Thymus (tissue), 11 donors: ENCODE data around the gene WDFY3. TPM values are rescaled to one million over a fixed set of nuclear protein-coding genes. Genes with fewer than 3 reads are reported as not detected.

Experiments used
- DNase-seq, 9 donors: peaks; one replicate each; pipeline ENCODE4 v3.0.0-alpha.2; 2013; ENCODE audit warnings: low spot score in 9 of 9, low read depth in 6 of 9, missing footprints in 1 of 9
- H3K27ac ChIP-seq, 2 donors: one replicate each; pipeline ENCODE4 v1.5.1; 2013; ENCODE audit warnings: control low read depth in 1 of 2, low read depth in 1 of 2, low read length in 1 of 2, mild to moderate bottlenecking in 1 of 2, moderate library complexity in 1 of 2
- H3K27me3 ChIP-seq, 2 donors: one replicate each; pipeline ENCODE4 v1.5.1; 2013; ENCODE audit warnings: low read length in 1 of 2; ENCODE audit not compliant: control insufficient read depth in 2 of 2, insufficient read depth in 1 of 2
- H3K36me3 ChIP-seq, 2 donors: one replicate each; pipeline ENCODE4 v1.5.1; 2013; ENCODE audit warnings: low read length in 1 of 2, mild to moderate bottlenecking in 1 of 2, moderate library complexity in 1 of 2; ENCODE audit not compliant: control insufficient read depth in 2 of 2, insufficient read depth in 2 of 2
- H3K4me1 ChIP-seq, 2 donors: one replicate each; pipeline ENCODE4 v1.5.1; 2013; ENCODE audit warnings: low read length in 2 of 2; ENCODE audit not compliant: control insufficient read depth in 2 of 2, insufficient read depth in 2 of 2
- H3K4me3 ChIP-seq, 2 donors: one replicate each; pipeline ENCODE4 v1.5.1; 2013; ENCODE audit warnings: low read length in 2 of 2, control low read depth in 1 of 2, mild to moderate bottlenecking in 1 of 2
- H3K9me3 ChIP-seq, 2 donors: one replicate each; pipeline ENCODE4 v1.5.1; 2013; ENCODE audit warnings: low read length in 1 of 2, mild to moderate bottlenecking in 1 of 2; ENCODE audit not compliant: control insufficient read depth in 2 of 2, insufficient read depth in 1 of 2
- WGBS: extraction: QIAGEN DNeasy Blood & Tissue Kit; methylation state at CpG from one replicate; pipeline ENCODE4 v1.1.7; 2013; 5-methylcytosine and 5-hydroxymethylcytosine counted together
- polyA plus RNA-seq: library from polyadenylated mRNA; stranded (reverse); fragments of 200-250 nt; gene quantifications from one replicate; pipeline ENCODE4 v1.2.3, GENCODE V29; 2013
- total RNA-seq: library from RNA; stranded (reverse); fragments of 120-200 nt; gene quantifications from one replicate; pipeline ENCODE4 v1.2.4, GENCODE V29; 2013
- donor health status: healthy.

WDFY3 gene
- total and polyA plus RNA-seq, 2 donors: 4.8 to 8.3 TPM

DNA sequence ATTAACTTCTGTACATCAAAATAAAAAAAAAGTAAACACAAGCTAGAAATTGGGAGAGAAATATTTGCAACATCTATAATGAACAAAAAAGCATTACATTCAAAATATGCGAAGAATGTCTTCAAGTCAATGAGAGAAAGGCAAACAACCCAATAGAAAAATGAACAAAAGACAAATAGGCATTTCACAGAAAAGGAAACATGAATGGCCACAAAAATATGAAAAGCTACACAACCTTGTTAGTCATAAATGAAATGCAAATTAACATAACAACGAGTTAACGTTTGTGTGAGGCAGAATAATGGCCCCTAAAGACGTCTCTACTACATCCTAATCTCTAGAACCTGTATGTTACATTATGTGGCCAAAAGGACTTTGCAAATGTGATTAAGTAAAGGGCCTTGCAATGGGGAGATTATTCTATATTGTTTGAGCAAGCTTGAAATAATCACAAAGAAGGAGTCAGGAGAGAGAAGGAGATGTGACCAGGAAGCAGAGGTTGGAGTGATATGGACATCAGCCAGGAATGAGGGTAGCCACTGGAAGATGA lies 86.8 kb downstream of the WDFY3 start:
- Histone ChIP-seq H3K4me3 (no peak overlapping the region), H3K27ac (no peak overlapping the region), H3K9me3 (no peaks in the 10 kb centered on the region), H3K27me3 (no peaks in the 10 kb centered on the region), H3K4me1 (no peaks in the 10 kb centered on the region), H3K36me3 (no peaks in the 10 kb centered on the region)
- no peak for DNase-seq
- WGBS: 95% methylated on average over 4 of the region's 4 CpGs

DNA sequence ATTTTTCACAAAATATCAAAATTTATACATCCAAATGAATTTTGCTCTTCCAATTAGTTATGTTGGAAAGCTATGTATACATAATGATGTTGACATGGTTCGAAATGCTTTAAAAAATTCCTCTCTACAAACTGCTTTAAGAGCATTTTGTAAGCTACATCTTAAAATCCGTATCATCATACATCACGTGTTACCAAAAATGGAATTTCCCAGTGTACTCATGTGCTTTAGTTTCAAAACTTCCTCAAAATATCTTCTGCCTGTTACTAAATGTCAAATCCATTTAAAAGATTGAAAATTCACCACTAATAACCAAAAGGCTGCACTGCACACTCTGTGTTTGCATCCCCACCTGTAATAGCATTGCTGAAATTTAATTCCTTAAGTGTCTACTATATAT lies 87.9 kb downstream of the WDFY3 start:
- Histone ChIP-seq H3K27me3 (no peaks in the 10 kb centered on the region), H3K9me3 (no peaks in the 10 kb centered on the region), H3K4me3 (no peak overlapping the region), H3K27ac (no peak overlapping the region), H3K36me3 (no peaks in the 10 kb centered on the region), H3K4me1 (no peaks in the 10 kb centered on the region)
- WGBS: 90% methylated on average over 3 of the region's 3 CpGs
- no peak for DNase-seq

DNA sequence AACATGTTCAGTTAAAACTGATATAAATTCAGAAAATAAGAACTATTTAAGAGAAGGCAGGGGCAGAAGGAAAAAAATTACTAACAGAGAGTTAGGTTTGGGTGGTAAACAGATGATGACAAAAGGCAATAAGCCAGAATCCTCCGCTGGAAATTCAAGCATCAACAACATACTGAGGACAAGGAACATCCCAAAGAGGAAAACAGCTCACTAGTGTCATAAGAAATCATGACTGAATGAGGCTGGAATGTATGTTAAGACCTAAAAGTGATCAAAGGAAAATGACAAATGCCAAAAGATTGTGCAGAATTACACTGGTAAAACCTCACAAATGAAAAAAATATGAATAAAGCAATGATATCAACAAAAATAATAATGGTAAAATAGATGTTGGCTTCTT lies 88.4 kb downstream of the WDFY3 start:
- H3K4me1 ChIP-seq: no peaks in the 10 kb centered on the region
- no peak overlapping the region for H3K4me3 ChIP-seq
- no peaks in the 10 kb centered on the region for H3K9me3 ChIP-seq
- H3K27ac ChIP-seq: no peak overlapping the region
- 95% methylated on average over 1 of the region's 1 CpG for WGBS
- H3K27me3 ChIP-seq: no peaks in the 10 kb centered on the region
- no peaks in the 10 kb centered on the region for H3K36me3 ChIP-seq
- no peak for DNase-seq

DNA sequence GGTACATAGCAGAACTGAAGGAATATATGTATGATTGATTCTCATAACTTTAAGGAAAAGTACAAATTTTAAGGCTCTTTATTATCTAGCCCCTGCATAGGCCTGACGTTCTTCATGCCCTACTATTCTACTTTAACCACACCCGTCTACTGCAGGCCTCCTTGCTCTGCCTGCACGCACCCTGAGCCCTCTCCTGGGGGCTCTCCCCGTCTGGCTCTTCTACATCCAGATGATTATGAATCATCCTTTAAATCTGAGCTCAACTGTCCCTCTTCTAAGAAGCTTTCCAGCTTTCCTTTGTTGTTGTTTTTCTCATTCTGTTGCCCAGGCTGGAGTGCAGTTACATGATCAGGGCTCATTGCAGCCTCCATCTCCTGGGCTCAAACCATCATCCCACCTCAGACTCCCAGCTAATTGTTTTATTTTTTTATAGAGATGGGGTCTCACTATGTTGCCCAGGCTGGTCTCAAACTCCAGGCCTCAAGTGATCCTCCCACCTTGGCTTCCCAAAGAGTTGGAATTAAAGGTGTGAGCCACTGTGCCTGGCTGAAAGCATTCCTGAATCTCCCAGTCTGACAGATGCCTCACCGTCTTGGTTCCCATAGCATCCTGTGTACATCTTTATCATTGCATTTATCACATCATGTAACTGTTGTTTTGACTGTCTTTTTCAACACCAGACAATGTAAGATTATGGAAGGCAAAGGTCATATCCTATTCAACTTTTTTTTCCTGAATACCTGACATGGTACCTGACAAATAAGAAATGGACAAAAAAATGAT lies 89.2 kb downstream of the WDFY3 start:
- Histone ChIP-seq H3K36me3 (no peaks in the 10 kb centered on the region), H3K27ac (no peak overlapping the region), H3K4me3 (no peak overlapping the region), H3K9me3 (no peaks in the 10 kb centered on the region), H3K27me3 (no peaks in the 10 kb centered on the region), H3K4me1 (no peaks in the 10 kb centered on the region)
- DNase-seq: no peak
- WGBS: 91% methylated on average over 5 of the region's 5 CpGs

DNA sequence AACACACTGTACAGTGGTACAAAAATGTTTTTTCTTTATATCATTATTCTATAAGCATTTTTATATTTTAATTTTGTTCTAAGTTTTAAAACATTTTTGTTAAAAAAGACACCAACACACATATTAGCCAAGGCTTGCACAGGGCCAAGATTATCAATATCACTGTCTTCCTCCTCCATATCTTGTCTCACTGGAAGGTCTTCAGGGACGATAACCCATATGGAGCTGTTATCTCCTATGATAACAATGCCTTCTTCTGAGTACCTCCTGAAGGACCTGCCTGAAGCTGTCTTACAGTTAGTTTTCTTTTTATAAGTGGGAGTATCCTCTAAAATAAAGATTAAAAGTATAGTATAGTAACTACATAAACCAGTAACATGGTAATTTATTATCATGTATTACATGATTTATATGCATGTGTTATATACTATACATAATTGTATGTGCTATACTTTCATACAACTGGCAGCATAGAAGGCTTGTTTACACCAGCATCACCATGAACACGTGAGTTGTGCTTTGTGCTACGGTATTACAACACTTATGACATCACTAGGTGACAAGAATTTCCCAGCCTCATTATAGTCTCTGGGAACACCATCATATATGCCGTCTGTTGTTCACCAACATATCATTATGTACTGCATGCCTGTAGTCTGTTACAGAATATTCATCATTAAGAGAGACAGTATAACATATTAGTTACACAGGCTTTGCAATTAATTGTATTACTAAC lies 90.7 kb downstream of the WDFY3 start:
- WGBS: 96% methylated on average over 4 of the region's 4 CpGs
- no peak for DNase-seq

DNA sequence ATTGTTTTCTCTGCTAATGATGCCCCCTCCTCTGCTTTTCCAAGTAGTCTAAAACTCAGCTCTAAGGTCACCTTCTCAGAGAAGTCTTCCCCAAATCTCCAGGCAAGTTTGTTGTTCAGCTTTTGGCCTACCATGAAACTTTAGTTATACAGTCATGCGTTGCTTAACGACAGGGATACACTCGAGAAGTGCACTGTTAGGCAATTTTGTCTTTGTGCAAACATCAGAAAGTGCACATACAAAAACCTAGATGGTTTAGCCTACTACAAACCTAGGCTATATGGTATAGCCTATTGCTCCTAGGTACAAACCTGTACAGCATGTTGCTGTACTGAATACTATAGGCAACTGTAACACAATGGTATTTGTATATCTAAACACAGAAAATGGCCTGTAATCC lies 91.9 kb downstream of the WDFY3 start:
- Histone ChIP-seq H3K4me1 (no peaks in the 10 kb centered on the region), H3K4me3 (no peak overlapping the region), H3K27ac (no peak overlapping the region), H3K27me3 (no peaks in the 10 kb centered on the region), H3K36me3 (no peaks in the 10 kb centered on the region), H3K9me3 (no peaks in the 10 kb centered on the region)
- DNase-seq: no peak
- WGBS: 99% methylated on average over 3 of the region's 3 CpGs

More for the DNA sequence above, 90.7 kb downstream of the WDFY3 start:
- Histone ChIP-seq H3K4me1 (no peaks in the 10 kb centered on the region), H3K27me3 (no peaks in the 10 kb centered on the region), H3K9me3 (no peaks in the 10 kb centered on the region), H3K27ac (no peak overlapping the region), H3K4me3 (no peak overlapping the region), H3K36me3 (no peaks in the 10 kb centered on the region)

DNA sequence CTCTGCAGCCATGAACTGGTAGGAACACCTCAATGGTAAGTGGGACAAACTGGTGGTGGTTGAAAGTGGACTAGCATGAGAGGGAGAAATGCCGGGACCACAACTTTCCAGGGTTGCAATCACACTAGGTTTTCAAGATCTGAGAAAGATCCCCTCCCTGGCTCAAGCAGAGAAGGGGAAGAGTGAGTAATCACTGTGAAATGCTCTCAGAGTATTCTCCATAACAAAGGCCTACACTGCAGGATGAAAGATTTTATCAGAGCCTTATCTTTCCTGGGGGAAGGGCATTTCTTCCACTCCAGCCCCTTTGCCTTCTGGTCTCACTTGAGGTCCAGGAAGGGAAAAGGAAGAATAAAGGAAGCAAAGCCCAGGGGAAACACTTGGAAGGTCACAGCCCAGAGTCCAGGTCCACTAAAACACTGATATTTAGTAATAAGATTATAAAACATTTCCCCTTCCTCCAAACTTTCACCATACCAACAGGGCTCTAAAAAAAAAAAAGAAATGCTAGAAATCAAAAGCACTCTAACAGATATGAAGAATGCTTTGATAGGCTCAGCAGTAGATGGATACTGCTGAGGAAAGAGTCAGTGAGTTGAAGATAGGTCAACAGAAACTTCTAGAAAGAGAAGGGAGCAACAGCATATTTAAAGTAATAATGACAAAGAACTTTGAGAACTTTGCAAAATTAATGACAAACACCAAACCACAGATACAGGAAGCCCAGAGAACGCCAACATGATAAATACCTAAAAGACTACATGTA lies 95.9 kb downstream of the WDFY3 start:
- no peak overlapping the region for H3K27ac ChIP-seq
- H3K4me3 ChIP-seq: no peak overlapping the region
- 90% methylated on average over 2 of the region's 2 CpGs for WGBS
- no peaks in the 10 kb centered on the region for H3K9me3 ChIP-seq
- H3K27me3 ChIP-seq: no peaks in the 10 kb centered on the region
- no peaks in the 10 kb centered on the region for H3K36me3 ChIP-seq
- DNase-seq: no peak
- H3K4me1 ChIP-seq: no peaks in the 10 kb centered on the region

DNA sequence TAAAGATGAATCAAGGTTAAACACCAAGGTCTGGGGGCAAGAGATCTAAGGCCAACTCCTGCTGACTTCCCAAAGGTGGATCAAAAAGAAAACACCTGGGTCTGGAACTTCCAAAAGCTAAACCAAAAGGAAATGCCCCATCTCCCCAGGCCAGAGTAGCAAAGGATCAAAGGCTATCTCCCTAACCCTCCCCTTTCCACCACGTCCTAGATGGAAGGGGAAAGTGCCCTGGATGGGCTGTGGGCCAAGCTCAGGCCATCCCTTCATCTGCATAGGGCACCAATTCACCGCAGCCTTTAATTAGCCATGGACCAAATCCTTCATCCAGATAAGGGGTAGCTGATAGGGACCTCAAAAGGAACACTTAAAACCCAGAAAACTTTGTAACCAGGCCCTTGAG lies 100.2 kb downstream of the WDFY3 start:
- H3K4me3 ChIP-seq: no peak overlapping the region
- no peaks in the 10 kb centered on the region for H3K9me3 ChIP-seq
- no peaks in the 10 kb centered on the region for H3K27me3 ChIP-seq
- H3K4me1 ChIP-seq: no peaks in the 10 kb centered on the region
- 91% methylated on average over 2 of the region's 2 CpGs for WGBS
- no peak overlapping the region for H3K27ac ChIP-seq
- H3K36me3 ChIP-seq: no peaks in the 10 kb centered on the region
- no peak for DNase-seq

DNA sequence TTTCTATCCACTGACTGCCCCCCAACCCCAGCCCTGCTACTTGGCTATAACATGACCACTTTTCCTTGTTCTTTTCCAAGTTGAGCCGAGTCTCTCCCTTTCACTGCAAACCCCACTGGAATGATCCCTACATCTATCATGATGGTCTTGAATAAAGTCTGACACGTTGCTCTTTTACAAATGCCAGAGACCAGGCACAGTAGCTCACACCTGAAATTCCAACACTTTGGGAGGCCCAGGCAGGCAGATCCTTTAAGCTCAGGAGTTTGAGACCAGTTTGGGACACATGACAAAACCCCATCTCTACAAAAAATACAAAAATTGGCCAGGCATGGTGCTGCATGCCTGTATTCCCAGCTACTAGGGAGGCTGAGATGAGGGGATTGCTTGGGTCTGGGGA lies 100.9 kb downstream of the WDFY3 start:
- 88% methylated on average over 2 of the region's 2 CpGs for WGBS

More for the DNA sequence above, 100.9 kb downstream of the WDFY3 start:
- no peak for DNase-seq
- Histone ChIP-seq H3K4me1 (no peaks in the 10 kb centered on the region), H3K27me3 (no peaks in the 10 kb centered on the region), H3K27ac (no peak overlapping the region), H3K9me3 (no peaks in the 10 kb centered on the region), H3K4me3 (no peak overlapping the region), H3K36me3 (no peaks in the 10 kb centered on the region)
